Measurements from ENCODE around the gene HSF5. TPM values are rescaled to one million over a fixed set of nuclear protein-coding genes. Genes with fewer than 3 reads are reported as not detected.
"Not testable (repeated sequence)": the region's sequence is repeated elsewhere in the genome, so short reads cannot be mapped to it uniquely, and the experiment has no call there.

The HSF5 gene
- total RNA-seq, 1 donor from 2014 or later, result not detected

DNA sequence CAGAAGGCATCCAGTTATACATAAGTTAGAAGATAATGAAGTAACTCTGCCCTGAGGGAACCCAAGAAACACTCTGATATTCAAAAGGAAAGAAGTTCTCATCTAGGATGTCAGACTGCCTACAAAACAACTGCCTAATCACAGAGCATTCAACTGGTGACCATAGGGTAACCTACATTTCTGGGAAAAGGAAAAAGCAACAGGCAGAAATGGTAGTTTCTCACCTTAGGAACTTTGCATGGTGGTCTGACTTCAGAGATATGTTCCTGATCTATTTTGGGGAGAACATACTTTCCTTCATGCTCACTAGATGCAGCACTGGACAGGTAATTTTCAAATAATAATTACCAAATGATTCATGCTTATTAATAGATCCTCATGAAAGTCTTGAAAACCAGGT, 87.4 kb downstream of the HSF5 start:
- FAIRE-seq (no peak), DNase-seq (ENCODE audit: low read depth) (no peak)
- Histone ChIP-seq H3K4me3 (ENCODE audit: low read depth, low read length) (no peak overlapping the region), H3K36me3 (ENCODE audit: control insufficient read depth, insufficient read depth, low read length) (peaks cover 1% of the 10 kb centered on the region), H3K27me3 (ENCODE audit: control insufficient read depth, insufficient read depth, low read length) (no peaks in the 10 kb centered on the region)
- TF ChIP-seq, protein P1, sequence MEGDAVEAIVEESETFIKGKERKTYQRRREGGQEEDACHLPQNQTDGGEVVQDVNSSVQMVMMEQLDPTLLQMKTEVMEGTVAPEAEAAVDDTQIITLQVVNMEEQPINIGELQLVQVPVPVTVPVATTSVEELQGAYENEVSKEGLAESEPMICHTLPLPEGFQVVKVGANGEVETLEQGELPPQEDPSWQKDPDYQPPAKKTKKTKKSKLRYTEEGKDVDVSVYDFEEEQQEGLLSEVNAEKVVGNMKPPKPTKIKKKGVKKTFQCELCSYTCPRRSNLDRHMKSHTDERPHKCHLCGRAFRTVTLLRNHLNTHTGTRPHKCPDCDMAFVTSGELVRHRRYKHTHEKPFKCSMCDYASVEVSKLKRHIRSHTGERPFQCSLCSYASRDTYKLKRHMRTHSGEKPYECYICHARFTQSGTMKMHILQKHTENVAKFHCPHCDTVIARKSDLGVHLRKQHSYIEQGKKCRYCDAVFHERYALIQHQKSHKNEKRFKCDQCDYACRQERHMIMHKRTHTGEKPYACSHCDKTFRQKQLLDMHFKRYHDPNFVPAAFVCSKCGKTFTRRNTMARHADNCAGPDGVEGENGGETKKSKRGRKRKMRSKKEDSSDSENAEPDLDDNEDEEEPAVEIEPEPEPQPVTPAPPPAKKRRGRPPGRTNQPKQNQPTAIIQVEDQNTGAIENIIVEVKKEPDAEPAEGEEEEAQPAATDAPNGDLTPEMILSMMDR (IDR thresholded peaks at IDR 0.05; ENCODE audit: insufficient read depth, low read length, severe bottlenecking), result no peak

DNA sequence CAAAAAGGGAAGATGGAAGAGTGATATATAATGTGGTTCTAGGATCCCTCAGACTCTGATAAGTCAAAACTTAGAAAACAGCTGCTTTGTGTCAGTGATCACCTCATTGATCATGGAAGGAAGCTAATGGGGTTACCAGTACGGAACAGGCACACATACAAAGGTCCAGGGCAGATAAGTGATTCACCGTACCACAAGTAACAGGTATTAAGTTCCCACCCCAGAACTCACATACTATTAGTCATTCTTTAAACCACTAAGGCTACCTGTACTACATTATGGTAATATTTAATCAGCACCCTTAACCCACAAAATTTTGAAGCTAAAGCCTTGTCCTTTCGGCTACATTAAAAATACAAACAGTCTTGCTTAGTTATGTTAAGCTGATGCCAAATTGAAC, 88.2 kb downstream of the HSF5 start:
- peak; percentile 85 for DNase-seq (ENCODE audit: low read depth)
- H3K36me3 ChIP-seq (ENCODE audit: control insufficient read depth, insufficient read depth, low read length), result peaks cover 1% of the 10 kb centered on the region
- H3K27me3 ChIP-seq (ENCODE audit: control insufficient read depth, insufficient read depth, low read length), result no peaks in the 10 kb centered on the region
- no peak for FAIRE-seq
- TF ChIP-seq, protein P1 (IDR thresholded peaks at IDR 0.05; ENCODE audit: insufficient read depth, low read length, severe bottlenecking), result no peak
- no peak overlapping the region for H3K4me3 ChIP-seq (ENCODE audit: low read depth, low read length)

DNA sequence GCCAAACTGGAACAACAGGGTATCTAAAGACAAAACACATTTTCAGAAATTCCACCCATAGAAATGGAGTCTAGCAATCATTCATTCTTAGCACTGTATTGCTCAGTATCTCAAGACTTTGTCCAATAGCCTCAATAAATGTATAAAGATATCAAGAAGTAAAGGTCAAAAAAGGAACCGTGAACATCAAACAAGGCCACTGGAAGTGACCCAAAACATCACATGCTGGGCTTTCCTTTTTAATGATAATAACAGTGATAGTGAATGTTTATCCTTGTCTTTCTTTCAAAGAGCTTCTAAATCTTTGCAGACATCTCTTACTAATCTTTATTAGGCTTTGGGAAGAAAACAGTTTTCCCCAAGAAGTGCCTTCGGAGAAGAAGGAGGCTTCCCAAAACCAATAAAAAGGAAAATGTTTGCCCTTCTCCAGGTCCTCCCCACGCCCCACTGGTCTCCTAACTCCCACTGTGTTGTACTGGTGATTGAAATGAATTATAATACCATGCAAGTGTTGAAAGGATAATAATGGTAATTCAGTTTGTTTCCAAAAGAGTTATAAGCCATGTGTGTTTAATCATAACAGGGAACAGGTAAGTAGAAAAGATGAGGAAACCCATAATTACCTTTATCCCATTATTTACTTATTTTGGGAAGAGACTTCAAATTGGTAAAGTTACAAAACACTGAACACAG, 89.5 kb downstream of the HSF5 start:
- Histone ChIP-seq H3K36me3 (ENCODE audit: control insufficient read depth, insufficient read depth, low read length) (peaks cover 1% of the 10 kb centered on the region), H3K4me3 (ENCODE audit: low read depth, low read length) (no peak overlapping the region), H3K27me3 (ENCODE audit: control insufficient read depth, insufficient read depth, low read length) (no peaks in the 10 kb centered on the region)
- TF ChIP-seq, protein P1 (IDR thresholded peaks at IDR 0.05; ENCODE audit: insufficient read depth, low read length, severe bottlenecking), result no peak
- FAIRE-seq (no peak), DNase-seq (ENCODE audit: low read depth) (no peak)

DNA sequence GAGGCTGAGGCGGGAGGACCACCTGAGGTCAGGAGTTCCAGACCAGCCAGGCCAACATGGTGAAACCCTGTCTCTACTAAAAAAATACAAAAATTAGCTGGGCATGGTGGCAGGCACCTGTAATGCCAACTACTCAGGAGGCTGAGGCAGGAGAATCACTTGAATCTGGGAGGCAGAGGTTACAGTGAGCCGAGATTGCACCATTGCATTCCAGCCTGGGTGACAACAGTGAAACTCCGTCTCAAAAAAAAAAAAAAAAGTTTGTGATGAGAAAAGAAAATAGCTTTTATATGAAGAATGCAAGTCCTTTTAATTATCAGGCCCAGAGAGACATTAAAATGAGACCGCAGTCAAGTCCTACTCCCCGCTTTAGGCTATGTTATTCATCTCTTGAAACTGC, 90.8 kb downstream of the HSF5 start:
- H3K4me3 ChIP-seq (ENCODE audit: low read depth, low read length); H3K36me3 ChIP-seq (ENCODE audit: control insufficient read depth, insufficient read depth, low read length); DNase-seq (ENCODE audit: low read depth); FAIRE-seq; H3K27me3 ChIP-seq (ENCODE audit: control insufficient read depth, insufficient read depth, low read length): not testable (repeated sequence)

DNA sequence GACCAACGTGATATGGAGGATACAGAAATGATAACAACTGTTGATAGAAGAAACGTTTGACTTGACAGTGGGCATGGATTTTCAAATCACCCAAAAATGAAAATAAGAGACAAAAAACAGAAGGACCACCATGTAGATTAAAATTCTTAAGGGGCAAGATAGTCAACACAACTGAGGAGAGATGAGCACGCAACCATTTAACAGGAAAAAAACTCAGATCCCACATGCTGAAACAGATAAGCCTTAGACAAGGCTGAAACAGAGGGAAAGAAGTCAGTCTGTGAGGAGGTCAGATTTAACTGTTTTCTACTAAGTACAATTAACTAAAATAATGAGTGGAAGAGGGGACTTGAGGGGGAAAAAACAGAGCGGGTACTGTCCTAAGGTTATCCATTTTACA, 92.0 kb downstream of the HSF5 start:
- FAIRE-seq (no peak), DNase-seq (ENCODE audit: low read depth) (no peak)
- Histone ChIP-seq H3K27me3 (ENCODE audit: control insufficient read depth, insufficient read depth, low read length) (no peaks in the 10 kb centered on the region), H3K36me3 (ENCODE audit: control insufficient read depth, insufficient read depth, low read length) (no peaks in the 10 kb centered on the region), H3K4me3 (ENCODE audit: low read depth, low read length) (no peak overlapping the region)
- TF ChIP-seq, protein P1 (IDR thresholded peaks at IDR 0.05; ENCODE audit: insufficient read depth, low read length, severe bottlenecking), result no peak

DNA sequence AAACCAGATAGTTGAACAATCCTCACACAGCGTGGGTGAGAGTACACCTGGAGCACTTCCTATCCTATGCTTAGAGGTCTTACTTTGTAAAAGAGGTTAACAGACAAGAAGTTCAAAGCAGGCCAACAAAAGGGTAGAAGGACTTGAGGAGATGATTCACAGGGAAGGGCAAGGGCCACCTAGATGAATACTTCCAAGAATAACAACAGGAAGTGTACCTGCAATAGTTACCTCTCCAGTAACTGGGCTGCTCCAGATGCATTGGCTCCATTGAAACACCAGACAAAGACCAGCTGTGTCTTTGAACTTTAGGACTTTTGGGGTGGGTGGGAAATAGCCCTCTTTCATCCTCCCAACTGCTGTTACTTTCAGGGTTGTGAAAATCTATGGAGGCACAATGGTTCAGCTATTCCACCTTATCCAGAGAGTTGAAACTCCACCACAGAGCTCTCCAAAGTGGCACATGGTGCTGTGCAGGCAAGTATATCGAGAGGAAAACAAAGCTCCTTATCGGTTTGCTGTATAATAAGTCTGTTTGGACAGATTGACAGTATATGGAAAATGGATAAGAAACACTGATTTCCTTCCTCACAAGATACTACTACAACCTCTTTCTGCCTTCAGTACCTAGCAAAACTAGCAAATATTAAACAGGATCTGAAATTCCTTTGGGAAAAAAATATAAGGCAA, 93.5 kb downstream of the HSF5 start:
- TF ChIP-seq, protein P1 (IDR thresholded peaks at IDR 0.05; ENCODE audit: insufficient read depth, low read length, severe bottlenecking), result no peak
- H3K27me3 ChIP-seq (ENCODE audit: control insufficient read depth, insufficient read depth, low read length), result no peaks in the 10 kb centered on the region
- H3K36me3 ChIP-seq (ENCODE audit: control insufficient read depth, insufficient read depth, low read length), result no peaks in the 10 kb centered on the region
- FAIRE-seq (no peak), DNase-seq (ENCODE audit: low read depth) (peak; percentile 65)
- H3K4me3 ChIP-seq (ENCODE audit: low read depth, low read length), result no peak overlapping the region
